ENCODE measurements around the gene FAM171A1.
A peak's percentile ranks its signal among the peaks of the same experiment; 100 is the strongest.

The FAM171A1 gene

GRCh38 chr10:15175587-15175986 lies 195.5 kb downstream of the FAM171A1 start:
- no peak for DNase-seq (ENCODE audit: low read depth in 1 of 2, low spot score in 1 of 2)

- DNase-seq (ENCODE audit: low read depth in 1 of 2, low spot score in 1 of 2): no peak
These were observed 198.7 kb downstream of the FAM171A1 start for GRCh38 chr10:15172306-15172840.

GRCh38 chr10:15169555-15170401 lies 201.3 kb downstream of the FAM171A1 start:
- DNase-seq (ENCODE audit: low read depth in 1 of 2, low spot score in 1 of 2): peak in 1 of 2 donors; percentile 48

GRCh38 chr10:15168786-15169554 lies 202.1 kb downstream of the FAM171A1 start:
- peak; percentile 93 to 97 for DNase-seq (ENCODE audit: low read depth in 1 of 2, low spot score in 1 of 2)

GRCh38 chr10:15168291-15168785 lies 202.8 kb downstream of the FAM171A1 start, which contains the start of gene NMT2:
Gene NMT2 (minus strand): TSS chr10:15168693. CDS start chr10:15168612, 81 bp downstream.
- no peak for DNase-seq (ENCODE audit: low read depth in 1 of 2, low spot score in 1 of 2)

GRCh38 chr10:15167411-15168290 lies 203.4 kb downstream of the FAM171A1 start:
- DNase-seq (ENCODE audit: low read depth in 1 of 2, low spot score in 1 of 2): peak; percentile 22 to 30

- no peak for DNase-seq (ENCODE audit: low read depth in 1 of 2, low spot score in 1 of 2)
These were observed 204.8 kb downstream of the FAM171A1 start for GRCh38 chr10:15166325-15166724.

- no peak for DNase-seq (ENCODE audit: low read depth in 1 of 2, low spot score in 1 of 2)
These were observed 207.7 kb downstream of the FAM171A1 start for GRCh38 chr10:15163253-15163828.

Measured in activated CD4-positive, alpha-beta T cell treated with anti-CD3 and anti-CD28 coated beads, Interleukin-2, amount 50 U/mL, for 24 hours (primary cell).